Renal pelvis (tissue), 4 donors: ENCODE measurements around the gene SCYGR8. TPM values are rescaled to one million over a fixed set of nuclear protein-coding genes. Genes with fewer than 3 reads are reported as not detected.

ENCODE experiments used
- DNase-seq: peaks from one replicate; pipeline ENCODE4 v3.0.0-alpha.2; 2013
- polyA plus RNA-seq, 3 donors: library from polyadenylated mRNA; unstranded; fragments of 120-200 nt; gene quantifications; one replicate each; pipeline ENCODE4 v1.2.1, GENCODE V29; 2013; ENCODE audit not compliant: insufficient read length in 3 of 3

The SCYGR8 gene
- polyA plus RNA-seq, 3 donors, result not detected

DNA sequence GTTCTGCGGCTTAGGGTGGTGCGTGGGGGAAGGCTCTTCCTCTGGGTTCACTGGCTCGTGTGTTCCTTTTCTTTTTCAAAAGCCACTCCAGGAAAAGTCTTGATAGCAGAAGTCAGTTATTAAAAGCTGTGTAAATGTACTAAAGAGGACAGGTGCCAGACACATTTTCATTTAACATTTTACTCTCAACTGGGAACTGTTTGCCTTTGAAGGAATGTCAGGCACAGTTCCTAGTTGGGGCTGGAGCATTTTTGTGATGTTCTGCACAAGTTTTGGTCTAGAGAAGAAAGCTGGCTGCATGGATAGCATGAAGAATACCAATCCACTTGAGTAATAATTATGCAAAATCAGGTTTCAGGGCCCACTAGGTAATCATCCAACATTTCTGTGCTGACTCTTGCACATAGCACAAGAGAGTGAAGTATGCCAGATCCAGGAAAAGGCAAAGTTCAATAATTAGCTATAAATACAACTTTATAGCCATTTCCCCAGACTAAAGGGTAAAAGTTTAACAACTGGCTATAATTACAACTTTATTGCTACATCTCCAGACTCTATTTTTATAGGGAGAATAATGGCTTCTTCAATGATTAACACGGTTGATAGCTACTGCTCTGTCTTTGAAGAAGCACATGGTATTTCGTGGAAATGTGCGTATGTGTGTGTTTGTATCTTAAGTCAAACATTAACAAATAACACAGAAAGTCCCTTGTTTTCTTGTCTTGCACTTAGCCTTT is 16.2 kb downstream of the SCYGR8 start:
- peak; percentile 81 for DNase-seq

DNA sequence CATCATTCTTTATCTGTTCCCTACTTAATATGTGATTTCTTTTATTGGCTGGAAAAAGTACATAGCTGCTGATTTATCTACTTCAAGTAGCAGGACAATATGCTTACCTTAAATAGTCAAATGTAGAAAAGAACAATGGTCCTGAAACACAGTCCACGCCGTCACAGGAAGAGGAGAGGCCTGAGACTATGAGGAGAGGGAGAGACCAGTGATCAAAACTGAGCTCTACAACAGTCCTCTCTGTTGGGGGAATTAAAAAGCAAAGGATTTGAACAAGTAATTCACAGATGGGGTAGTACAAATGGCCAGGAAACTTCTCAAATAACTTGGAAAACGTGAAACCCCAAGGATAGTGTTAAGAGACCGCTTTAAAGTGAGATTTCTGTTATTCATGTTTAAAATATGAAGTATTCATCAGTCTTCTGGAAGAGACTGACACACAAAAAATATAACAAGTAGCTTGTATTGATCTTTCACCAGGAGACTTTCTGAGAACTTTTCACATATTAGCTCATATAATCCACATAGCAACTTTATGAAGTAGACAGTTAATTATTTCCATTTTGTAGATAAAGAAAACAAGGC is 20.2 kb downstream of the SCYGR8 start:
- no peak for DNase-seq

DNA sequence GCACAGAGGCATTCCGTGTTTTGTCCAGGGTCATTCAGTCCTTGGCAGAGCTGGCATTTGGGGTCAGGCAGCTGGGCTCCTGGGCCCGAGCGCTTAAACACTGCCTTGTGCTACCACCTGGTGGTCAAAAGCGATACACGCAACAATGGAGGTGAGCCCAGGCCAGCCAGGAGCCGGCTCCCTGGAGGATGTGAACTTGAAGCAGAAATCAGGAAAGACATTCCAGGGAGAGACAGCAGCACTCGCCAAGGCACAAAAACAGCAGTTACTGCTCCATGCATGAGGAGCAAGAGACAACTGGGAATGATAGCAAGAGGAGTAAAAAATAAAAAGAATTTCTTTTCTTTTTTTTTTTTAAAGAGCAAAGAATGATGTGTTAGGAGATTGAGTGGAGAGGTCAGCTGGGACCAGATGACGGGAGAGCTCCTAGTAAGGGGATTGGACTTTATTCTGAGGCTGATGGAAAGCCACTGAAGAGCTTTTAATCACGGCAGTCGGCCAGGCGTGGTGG is 20.7 kb downstream of the SCYGR8 start:
- peak; percentile 72 for DNase-seq

DNA sequence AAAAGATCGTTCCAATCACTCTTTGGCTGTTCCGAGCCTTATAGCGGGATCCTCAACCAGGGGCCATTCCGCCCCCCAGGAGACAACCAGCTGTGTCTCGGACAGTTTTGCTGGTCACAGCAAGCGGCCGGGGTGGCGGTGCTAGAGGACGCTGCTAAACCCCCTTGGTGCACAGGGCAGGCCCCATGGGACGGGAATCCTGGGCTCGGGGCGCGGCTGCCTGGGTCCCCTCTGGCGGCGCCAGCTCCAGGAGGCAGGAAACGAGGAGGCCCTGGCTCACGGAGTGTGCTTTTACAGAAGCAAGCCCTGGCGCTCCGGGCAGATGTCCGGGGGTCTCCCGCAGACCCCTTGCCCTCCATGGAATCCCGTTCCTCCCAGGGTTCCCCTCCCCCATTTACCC is 22.1 kb downstream of the SCYGR8 start:
- DNase-seq, result no peak

DNA sequence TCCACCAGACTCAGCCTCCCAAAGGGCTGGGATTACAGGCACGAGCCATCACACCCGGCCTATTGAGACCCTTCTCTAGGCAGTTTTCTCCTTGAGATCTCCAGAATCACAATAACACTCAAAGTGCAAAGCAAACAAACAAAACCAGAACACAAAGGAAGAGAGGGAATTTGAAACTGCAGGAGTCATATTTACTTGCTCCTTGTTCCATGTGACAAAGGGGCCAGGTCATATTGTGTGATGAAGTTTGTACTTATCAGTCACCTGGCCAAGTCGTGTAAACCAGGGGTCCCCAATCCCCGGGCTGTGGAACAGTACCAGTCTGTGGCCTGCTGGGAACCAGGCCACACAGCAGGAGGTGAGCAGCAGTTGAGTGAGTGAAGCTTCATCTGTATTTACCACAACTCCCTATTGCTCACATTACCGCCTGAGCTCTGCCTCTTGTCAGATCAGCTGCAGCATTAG is 26.5 kb downstream of the SCYGR8 start:
- DNase-seq, result no peak

DNA sequence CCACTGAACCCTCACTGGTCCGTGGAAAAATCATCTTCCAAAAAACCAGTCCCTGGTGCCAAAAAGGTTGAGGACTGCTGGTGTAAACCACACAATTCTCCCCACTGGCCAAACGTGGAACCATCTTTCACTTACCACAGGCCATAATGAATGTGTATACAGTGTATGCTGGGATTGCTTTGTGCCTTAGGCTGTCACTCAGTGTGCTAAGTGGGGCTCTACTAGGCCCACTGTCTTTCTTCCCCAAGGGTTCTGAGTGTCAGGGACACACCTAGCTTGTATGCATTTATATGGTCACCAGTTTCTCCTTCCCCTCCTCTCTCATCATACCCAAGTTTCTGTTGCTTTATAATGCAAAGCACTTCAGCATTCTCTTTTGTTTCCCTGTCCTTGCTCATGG is 27.2 kb downstream of the SCYGR8 start:
- DNase-seq, result no peak

DNA sequence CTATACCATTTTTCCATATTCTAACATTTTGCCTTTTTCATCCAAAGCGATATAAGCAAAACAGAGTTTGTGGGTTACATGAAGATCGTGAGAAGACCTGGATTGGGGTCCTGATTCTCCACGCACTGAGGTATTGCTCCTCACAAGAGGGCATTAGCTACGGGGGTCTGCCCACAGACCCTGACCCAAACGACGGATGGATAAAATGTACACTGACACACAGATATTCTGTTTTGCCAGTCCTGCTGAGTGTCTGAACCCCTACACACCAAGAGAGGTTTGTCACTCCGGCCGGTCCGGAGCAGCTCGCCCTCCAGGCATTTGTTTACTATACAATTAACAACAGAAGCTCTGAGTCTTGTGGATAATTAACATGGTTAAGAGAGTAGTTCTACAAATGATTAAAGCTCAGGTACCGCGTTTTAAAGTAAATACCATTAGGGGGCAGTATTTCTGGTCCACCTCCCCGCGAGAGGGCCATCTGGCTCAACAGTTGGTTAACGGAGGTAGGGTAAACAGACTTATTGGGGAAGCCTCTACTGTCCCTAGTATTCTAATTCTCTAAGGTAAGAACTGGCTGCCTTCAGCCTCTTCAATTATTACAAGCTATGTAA is 28.4 kb downstream of the SCYGR8 start:
- no peak for DNase-seq

DNA sequence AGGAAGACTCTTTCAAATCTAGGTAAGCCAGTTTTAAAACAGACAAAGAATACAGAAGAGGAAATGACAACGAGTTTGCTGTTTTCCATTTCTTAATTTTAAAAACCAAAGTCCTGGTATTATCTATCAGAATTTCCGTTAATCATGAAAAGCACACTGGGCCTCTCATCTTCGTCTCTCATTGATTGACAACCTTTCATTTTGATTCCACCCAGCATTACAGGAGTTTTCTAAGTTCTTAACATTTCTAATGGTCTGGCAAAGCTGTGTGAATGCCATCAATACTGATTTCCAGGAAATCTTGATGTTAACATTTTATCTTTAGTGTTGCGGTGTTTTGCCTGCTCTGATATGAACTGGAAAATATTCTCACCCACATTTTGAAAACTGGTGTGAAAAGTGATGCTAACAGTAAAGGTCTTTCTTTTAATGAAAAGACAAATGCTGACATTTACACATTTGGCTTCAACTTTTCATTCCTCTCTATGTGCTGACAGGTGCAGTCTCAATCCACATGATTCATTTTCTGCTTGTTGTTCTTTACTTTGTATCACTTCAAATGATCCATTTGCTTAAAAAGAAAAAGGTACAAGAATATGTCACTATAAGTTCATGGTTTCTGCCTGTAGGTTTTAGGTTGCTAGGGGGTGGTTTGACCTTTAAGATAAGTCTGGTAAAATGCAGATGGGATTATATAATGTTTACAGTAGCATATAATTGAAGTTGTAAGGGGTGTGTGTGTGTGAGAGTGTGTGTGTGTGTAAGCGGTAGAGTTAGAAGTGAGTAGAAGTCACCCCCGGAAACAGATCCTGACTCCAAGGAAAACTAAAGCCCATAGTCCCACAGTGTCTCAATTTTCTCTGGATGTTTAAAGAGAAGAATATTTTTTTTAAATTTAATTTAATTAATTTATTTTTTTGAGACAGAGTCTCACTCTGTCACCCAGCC is 29.5 kb downstream of the SCYGR8 start:
- no peak for DNase-seq

DNA sequence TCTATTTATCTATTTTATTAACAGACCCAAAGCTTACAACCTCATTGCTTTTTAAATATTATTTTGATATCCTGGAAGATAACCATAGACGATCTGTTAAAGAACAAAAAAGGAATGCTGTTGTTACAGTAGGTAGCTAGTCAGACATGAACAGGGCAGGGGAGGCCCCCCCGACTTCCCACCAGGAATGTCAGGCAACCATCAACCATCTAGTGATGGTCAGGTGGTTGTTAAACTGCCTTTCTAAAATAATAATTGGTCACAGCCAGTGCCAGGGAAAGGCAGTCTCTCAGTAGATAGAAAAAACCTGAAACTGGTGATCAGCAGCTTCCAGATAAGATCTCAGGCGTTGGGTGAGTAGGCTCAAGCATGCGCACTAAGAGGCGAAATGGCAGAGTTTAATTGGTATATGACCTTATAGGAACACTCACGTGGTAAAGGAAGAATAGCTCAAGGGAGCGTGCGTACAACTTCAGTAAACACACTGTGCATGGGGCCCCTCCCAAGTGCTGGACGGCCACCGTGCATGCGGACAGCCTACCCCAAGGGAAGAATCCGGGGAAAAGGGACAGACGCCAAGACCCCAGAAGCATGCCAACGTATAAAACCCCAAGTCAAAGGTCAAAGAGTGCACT is 35.4 kb downstream of the SCYGR8 start:
- DNase-seq, result no peak

DNA sequence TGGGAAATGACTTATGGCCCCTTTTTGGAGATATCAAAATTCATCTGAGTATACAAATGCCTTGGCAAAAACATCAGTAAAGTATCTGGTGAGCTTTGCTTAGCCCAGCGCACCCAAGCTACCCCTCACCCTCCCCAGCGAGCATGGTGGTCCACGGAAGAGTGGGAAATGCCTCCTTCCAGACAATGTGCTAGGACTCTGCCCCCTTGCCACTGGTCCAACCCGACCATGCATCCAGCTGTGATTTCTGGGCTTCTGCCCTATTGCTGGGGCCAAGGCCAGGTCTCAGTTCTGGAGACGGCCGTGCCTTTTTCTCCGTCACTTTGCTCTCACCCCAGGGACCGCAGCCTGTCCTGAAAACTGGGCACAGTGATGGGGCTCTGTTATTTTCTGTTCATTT is 36.1 kb downstream of the SCYGR8 start:
- DNase-seq, result no peak

DNA sequence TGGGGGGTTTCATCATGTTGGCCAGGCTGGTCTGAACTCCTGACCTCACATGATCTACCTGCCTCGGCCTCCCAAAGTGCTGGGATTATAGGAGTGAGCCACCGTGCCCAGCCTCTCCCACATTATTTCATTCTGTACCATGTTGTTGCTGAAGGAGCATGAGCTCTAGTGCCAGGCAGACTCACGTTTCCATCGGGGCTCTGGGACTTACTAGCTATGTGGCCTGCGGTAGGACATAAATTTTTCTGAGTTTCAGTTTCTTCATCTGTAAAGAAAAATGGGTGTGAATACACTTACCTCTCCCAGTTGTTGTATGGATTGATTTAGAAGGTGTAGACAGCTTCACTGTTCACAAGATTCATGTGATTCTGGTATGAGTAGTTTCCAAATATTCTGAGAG is 37.1 kb downstream of the SCYGR8 start:
- DNase-seq, result no peak

DNA sequence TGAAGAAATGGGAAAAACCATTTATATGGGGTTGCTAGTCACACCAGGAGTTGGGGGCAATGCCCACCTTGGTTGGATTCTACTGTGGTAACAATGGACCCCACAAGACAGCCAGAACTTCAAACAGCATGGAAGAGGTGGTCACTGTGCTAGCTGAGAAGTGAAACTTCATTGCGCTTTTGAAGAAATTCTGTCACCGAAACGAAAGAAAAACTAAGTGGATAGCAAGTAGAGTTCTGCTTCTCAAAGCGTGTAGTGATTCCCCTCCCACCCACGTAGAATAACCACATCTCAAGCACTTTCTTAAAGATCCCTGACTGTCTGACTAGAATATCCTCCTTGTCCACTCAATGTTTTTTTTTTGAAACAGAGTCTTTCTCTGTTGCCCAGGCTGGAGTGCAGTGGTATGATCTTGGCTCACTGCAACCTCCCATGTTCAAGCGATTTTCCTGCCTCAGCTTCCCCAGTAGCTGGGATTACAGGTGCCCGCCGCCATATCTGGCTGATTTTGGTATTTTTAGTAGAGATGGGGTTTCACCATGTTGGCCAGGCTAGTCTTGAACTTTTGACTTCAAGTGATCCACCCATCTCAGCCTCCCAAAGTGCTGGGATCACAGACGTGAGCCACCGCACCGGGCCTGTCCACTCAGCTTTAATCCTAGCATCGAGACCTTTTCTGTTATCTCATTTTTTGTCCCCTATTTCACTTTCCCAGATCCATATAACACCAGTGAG is 37.9 kb downstream of the SCYGR8 start:
- DNase-seq, result no peak

DNA sequence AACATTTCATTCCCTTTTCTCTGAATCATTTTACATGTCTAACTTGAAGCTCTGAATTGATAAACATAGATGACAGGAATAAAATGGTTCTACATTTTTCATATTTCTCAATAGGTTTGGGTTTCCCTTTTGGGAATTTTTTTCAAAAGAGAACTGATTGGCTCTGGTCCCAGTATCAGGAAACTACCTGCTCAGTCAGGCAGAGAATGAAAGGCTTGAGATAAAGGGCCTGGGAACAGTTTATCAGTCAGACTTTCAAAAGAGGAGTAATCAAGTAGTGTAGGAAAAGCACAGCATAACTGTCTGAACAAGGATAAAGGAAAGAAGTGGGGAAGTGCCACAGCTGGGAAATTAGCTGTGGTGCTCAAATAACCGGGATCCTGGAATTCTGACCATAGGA is 39.6 kb downstream of the SCYGR8 start:
- DNase-seq, result no peak

DNA sequence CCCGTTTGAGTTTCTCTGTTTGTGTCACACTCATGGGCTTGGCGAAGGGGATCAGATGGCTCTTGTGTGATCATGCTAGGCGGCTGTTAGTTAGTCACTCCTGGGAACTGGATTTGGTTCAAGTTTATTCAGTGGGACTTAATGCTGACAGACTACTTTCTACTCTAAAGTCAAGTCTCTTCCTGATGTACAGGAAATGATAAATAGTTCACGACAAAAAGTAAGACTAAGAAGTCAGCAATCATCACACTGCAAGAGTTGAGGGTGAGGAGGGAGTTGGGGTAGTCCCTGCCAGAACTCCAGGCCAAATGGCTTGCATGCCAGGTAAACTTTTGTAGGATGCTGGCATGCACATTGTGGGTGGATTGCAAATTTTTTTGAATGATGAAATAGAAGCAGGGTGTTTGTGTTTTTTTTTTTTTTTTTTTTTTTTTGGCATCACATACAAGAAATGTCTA is 42.9 kb downstream of the SCYGR8 start:
- no peak for DNase-seq

DNA sequence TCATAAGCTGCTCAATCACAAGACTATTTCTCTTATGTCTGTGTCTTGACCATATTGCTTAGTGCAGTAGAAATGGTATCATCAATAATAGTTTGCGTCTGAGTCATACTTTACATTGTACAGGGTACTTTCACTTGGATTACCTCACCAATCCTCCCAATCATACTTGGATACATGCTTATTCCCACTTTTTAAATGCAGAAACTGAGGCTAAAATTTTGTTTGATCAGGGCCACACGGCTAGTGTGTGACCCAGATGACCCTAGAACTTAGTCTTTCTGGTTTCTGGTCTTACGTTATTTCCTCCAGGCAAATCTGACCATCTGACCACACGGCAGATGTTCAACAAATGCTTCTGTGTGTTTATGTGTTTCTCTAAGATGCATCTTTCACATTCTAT is 44.1 kb downstream of the SCYGR8 start:
- DNase-seq, result no peak

DNA sequence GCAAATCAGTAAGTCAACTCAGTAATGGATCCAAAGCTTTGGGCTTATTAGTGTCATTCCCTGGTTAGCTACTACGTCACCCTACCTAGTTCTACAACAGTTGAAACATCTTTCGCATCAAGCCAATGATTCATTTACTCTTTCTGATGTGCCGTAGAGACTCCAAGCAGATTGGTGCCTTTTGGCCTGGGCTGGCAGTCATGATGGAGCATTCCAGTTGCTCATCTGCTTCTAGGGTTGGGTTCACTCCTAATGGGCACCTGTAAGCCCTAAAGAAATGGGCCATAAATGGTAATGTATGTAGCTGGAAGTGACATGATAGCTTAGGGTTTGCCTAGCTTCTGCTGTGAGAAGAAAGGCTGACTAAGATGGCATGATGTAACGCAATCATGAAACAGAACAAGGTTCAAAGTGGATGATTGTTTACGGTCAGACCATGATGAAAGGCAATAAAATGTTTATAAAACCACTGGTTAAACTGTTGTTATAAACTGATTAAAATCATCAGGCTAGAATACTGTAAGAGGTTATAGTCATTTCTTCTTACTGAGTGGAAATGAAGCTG is 47.5 kb downstream of the SCYGR8 start:
- DNase-seq, result no peak
